Mammary epithelial cell (primary cell): ENCODE measurements around the gene PLEKHA7.
"Not testable (repeated sequence)": the region's sequence is repeated elsewhere in the genome, so short reads cannot be mapped to it uniquely, and the experiment has no call there.

Experiments used
- CTCF ChIP-seq, 2 donors: IDR thresholded peaks in 1 of 2; conservative IDR thresholded peaks in 1 of 2; 2 replicates each; pipeline ENCODE4 v1.5.1; 2011 to 2012; ENCODE audit warnings: inconsistent platforms in 2 of 2, low read length in 2 of 2, mild to moderate bottlenecking in 2 of 2, control low read depth in 1 of 2, low read depth in 1 of 2; ENCODE audit not compliant: insufficient read depth in 1 of 2; ENCODE audit errors: extremely low read depth in 1 of 2
- EZH2 ChIP-seq: IDR thresholded peaks from 2 replicates; pipeline ENCODE4 v1.6.1; 2012; ENCODE audit warnings: low read length, inconsistent platforms, borderline replicate concordance

DNA sequence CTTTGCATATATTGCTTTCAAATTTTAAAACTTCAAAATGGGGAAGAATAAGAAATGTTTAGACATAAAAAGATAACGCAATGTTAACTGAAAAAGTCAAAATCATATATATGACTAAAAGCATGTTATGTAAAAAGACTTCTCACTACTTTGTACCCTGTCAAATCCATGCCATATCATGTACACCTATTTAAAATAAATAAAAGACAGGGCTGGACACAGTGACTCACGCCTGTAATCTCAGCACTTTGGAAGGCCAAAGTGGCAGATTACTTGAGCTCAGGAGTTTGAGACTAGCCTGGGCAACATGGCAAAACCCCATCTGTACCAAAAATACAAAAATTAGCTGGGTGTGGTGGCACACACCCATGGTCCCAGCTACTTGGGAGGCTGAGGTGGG, 109.5 kb downstream of the PLEKHA7 start:
- not testable (repeated sequence) for TF ChIP-seq EZH2; CTCF (conservative IDR thresholded peaks at IDR 0.05 in 1 of 2, IDR thresholded peaks at IDR 0.05 in 1 of 2; ENCODE audit: extremely low read depth in 1 of 2, insufficient read depth in 1 of 2, low read depth in 1 of 2, low read length in 2 of 2)
